NCI-H1436 treated with DMSO at 0.1 percent for 48 hours (cell line): Measurements from ENCODE around the gene GSG1L.

Source experiments
- DNase-seq: peaks from one replicate; lab custom pipeline; 2025; lab: John Stamatoyannopoulos, UW

Gene GSG1L

DNA sequence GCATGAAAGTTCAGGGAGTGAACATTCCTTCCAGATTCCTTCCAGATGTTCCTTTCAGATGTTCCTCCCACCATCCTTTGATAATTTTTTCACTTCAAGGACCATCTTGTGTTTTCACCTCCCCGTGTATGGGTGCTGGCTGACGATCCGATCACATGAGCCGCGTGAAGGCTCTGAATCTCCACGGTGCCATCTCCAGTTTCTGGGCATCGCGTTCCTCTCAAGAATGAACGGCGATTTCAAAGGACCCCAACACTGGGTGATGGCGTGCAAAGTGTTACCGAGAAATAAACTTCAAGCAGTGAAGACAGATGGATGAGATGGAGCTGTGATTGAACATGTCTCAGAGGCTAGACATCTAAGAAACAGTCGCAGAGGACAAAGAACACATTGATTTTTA lies 245.3 kb downstream of the GSG1L start:
- no peak for DNase-seq

DNA sequence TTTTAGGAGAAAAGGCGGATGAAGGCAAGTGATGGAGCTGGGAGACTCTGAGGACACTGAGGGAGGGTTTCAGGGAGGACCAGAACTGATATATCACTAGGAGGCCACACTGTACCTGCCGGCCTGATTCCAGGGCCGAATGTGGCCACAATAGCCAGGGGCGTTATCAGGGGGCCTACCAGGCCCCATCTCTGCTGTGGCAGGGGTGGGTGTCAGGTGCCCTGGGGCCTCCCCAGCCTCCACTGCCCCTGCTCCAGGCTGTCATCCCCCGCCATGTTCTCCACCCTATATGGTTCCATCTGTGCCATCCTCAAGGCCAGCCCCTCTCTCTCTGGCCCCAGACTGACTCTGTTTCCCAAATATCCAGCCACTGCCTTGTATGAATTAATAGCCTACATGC lies 246.5 kb downstream of the GSG1L start:
- DNase-seq: no peak

DNA sequence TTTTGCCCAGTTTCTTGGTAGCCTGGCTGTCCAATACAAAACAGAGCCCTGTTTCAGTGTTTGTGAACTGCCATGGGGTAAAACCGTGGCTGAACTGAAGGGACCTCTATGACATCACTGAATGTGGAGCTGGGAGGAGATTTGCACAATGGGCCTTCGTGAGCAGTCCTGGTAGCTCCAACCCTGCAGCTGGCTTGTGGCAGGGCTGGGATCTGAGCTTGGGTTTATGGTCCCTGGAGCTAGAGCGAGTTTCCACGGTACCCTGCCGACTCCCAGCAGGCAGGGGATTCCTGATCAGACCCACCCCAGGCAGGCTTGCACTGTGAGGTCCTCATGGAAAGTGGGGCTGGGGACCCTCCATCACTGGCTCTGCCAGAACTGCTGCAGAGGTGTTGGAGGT lies 247.0 kb downstream of the GSG1L start:
- DNase-seq: no peak

DNA sequence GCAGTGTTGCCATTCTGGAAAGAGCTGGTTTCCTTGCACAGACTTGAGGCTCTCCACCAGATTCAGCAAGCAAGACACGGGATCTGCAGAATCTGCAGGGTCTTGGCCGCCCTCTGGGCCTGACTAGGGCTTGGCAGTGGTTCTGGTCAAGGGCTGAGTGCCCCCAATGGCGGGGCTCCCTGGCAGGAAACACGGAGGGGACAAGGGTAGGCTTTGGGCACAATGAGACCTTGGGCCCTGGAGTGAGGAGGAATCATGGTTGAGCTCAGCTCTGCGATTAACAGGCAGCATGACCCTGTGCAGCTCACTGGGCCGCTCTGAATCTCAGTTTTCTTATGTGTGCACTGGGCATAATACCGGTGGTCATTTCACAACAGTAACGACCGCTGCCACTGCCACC lies 249.9 kb downstream of the GSG1L start:
- no peak for DNase-seq

DNA sequence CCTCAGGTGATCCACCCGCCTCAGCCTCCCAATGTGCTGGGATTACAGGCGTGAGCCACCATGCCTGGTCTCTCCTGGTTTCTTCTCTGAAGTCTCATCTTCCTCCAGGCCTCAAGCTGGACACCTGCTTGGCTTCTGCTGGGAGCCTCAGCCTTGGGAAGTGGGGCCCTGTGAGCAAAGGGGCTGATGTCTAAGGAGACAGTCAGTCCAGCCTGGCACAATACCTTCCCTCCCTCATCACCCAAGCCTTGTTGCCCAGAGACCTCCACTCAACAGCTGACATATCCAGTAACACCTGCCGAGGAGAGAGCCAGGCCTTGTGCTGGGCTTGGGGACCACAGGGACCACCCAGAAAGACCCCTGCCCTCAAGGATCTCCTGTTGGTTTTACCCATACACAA lies 251.6 kb downstream of the GSG1L start:
- DNase-seq: no peak

DNA sequence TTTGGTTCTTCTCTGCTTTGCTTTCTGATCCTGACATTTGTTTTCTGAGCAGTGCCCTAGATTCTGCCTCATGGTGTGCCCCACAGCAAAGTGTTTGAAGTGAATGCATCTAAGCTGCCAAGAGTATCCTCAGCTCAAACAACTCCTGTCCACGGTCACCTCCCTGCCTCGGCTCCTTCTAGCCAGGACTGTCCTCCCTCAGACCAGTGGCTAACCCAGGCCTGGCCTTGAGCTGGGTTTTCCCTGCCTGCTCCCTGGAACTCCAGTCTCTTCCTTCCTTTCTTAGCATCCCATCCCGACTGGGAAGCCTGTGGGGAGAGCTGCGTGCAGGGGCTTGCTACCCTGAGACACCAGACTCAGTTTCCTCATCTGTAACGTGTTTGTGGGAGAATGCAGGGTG lies 256.5 kb downstream of the GSG1L start:
- DNase-seq: no peak

DNA sequence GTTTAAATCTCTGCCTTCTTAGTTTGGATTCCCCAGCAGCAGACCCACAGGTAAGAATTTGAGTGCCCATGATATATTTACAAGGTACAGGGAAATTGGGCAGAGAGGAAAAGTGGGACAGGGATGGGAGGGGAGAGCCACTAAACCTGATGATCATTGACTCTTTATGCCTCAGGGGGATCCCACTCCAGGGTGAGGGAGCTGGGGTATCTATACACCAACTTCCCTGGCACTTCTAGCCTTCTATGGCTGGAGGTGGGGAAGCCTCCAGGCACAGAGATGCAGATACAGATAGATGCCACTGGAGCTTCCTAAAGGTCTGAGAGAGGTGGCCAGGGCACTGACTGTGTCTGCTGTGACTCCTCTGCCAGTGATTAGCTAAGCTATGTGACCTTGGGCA lies 257.1 kb downstream of the GSG1L start:
- no peak for DNase-seq

DNA sequence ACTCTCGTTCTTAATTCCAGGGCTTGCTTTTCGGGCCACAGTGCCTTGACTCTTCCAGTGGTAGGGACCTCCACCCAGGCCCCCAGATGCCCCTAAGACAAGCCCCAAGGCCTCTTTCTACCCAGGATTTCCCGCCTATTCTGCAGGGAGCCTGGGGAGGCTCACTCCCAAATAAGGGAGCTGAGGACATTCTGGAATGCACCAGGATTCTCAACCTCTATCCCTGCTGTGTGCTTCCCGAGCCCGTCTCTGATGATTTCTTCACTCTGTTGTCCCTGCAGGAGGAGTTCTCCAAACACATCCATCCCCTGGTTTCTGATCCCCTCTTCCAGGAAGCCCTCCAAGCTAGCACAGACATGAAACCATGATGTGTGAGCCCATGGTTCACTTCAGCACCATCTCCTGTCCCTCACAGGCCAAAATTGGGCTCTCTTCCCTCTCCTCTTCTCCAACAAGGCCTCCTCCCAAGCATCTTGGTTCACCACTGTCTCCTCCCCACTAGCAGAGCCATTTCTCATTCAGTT lies 257.6 kb downstream of the GSG1L start:
- DNase-seq: no peak

DNA sequence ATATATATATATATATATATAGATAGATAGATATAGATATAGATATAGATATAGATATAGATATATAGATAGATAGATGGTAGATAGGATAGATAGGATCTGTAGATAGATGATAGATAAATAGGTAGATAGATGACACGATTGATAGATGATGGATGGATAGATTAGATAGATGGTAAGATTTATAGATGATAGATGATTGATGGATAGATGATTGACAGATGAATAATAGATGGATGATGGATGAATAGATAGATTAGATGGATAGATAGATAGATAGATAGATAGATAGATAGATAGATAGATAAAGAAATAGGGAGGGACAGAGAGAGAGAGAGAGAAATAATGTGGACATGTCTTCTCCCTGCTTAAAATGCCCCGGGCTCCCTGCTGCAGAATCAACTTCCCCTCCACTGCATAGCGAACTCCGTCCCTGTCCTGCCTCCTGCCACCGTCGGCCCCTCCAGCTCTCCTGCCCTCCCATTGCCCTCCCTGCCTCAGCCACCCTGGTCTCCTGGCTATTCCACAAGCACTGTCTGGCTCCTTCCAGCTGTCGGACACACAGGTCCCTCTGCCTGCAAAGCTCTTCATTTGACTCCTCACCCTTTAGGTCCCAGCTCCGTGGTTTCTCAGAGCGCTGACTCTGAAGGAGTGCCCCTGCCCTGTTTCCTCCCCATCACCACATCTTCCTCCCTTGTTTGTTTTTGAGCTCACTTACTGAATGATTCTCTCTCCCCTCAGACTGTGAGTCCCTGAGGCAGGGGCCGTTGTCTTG lies 259.6 kb downstream of the GSG1L start:
- no peak for DNase-seq

DNA sequence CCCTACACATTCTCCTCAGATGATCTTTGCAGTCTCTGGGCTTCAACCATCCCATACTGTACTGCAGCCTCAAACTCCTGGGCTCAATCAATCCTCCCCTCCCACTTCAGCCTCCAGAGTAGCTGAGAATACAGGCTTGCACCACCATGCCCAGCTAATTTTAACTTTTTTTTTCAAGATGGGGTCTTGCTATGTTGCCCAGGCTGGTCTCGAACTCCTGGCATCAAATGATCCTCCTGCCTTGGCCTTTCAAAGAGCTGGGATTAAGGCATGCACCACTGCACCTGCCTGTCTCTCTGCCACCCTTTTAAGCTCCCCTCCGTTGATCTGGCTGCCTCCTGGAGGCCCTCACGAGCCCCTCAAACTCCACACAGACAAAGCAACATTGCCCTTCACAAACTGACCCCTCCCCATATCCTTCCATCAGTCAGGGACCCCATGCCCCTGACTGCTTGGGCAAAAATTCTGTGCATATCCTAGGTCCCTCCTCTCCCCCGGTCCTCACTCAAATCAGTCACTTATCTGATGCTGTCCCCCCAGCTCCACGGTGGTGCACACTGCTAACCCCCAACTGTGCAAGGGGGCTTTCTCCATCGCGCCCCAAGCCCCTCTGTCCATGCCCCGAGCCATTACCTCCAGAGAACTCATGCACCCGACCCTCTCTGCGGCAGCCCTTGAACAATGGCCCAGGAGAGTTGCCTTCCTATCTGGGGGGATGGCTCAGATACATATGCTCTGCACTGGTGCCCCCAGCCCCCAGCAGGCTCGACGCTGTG lies 260.7 kb downstream of the GSG1L start:
- DNase-seq: no peak

DNA sequence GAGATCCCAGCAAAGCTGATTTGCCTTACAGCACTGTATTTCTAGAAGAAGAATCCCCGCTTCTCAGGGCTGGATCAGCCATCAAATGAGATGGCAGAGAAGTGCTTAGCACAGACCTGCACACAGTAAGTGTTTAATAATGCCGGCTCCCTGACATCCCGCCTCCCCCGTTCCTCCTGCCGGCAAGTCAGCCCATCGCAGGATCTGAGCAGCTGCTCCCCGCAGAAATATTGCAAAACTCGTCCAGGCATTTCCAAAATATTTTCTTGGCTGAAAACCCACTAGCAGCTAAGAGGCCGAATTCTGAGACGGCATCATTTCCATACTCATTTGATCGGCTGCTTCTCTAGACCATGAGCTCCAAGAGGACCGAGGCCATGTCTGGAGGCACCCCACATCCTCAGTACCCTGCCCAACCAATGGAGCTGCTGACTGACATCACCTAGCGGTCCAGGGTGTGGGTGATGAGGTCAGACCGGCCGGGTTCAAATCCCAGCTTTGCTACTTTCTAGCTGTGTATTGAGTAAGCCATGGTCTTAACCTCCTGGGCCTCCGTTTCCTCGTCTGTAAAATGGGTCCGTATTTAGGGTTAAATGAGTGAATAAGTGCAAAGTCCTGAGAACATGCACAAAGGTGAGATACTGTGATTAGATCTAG lies 262.1 kb downstream of the GSG1L start:
- no peak for DNase-seq

DNA sequence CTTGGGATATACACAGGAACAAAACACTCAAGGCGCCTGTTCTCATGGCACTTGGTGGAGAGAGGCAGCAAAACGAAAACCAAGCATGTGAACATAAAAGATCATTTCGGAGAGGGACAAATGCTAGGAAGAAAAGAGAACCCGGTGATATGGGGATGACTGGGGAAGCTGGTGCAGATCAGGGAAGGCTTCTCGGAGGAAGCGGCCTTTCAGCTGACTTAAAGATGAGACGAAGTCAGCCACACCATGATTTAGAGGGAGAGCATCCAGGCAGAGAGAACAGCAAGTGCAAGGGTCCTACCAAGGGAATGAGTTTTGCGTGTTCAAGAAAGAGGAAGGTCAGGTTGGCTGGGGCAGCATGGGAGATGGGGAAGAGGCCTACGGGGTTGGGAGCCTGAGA lies 262.7 kb downstream of the GSG1L start:
- DNase-seq: no peak

DNA sequence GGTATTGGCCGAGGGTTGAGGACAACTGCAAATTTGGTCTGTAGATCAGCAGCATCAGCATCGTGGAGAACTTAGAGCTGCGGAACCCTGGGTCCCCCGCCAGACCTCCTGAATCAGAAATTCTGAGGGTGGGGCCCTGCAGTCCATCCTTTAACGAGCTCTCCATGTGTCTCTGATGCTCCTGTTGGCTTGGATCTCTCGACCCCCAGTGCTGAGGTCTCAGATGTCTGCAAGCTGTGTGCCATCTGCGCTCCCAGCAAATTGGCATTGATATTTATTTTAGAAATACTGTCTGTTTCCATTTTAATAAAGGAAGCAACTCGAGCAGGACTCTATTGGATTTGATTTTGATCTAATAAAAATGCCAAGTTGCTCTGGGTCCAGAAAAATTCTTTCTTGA lies 263.6 kb downstream of the GSG1L start:
- no peak for DNase-seq

DNA sequence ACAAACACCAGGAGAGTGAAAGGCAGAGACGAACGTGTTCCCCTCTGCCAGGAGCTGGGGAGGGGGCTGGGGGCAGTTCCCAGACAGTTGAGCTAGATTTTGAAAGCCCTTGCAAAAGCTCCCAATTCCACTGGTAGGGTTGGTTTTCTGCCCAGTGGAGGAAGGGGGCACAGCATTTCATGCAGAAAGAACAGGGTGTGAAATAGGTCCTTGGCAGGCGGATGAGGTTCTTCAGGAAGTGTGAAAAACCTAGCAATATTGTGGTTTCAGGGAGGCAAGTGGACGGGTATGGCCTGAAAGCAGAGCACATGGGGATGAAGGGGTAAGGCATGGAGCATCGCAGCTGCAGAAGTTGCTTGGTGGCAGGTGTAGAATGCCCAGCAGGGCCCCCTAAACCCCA lies 265.3 kb downstream of the GSG1L start:
- no peak for DNase-seq

DNA sequence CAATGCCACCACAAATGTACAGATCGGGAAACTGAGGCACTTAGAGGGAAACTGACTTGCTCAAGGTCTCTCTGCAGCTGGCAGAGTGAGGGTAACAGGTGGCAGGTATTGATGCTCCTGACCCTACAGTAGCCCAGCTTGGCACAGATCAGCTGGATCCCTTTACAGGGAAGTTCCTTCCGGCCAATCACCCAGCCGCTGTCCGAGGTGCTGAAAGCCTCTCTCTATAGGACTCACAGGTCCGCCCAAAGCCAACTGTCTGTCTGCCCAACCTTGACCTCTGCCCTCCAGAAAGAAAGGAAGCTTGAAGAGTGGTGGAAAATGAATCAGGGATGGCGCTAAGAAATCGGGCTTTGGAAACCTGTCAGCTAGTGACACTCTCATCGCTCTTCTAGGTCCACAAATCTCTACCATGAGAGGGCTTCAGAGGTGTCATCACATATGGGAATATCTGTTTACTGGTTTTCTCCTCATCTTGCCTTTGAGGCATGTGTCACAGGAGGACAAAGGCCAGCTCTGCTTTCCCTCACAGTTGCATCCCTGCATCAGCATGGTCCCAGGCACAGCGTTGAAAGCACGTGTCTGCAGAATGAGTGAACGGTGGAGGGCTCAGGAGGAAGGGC lies 267.4 kb downstream of the GSG1L start:
- no peak for DNase-seq

DNA sequence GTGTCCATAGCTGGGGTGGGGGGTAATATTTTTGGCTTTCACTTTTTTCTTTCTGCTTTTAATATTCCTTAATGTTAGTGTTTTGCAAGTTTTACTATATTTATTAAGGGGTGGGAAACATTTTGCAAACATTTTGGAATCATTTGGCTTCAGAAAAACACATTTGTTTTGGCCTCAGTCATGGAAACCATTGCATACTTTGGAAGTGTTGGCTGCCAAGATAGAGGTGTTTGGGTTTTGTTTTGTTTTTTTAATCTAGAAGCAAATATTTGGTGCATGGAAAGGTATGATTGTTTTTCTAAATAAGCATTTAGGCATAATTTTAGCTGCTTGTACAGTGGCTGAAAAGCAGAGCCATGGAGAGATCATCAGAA lies 270.3 kb downstream of the GSG1L start:
- no peak for DNase-seq

DNA sequence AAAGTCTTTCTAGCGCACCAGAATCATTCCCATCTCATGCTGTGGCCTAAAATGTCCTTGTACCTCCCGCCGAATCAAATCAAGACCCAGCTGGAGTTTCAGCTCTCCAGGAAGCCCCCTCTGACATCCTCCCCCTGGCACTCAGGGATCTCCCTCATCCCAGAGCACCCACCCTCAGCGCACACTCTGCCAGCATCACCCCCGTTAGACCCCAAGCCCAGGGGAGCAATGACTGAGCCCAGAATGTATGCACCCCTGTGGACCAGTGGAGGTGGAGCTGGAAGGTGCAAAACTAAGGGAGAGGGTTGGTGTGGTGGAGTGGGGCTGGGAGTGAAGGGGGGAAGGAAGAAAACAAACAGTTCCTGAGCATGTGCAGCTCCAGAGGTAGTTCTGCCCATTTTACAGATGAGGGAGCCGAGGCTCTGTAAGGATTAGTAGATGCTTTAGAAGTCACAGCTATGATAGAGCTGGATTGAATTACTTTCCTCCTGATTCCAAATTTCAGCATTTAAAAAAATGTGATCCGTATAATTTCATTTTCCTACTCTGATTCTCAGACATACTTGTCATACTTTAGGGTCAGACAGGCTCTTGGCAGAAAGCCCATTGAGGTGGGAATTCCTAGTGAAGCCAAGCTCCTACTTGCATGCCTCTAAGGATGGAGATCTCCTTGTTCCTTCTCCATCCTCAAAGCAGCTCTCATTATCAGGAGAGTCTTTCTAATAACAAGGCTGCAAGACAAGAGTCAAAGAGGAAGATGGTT lies 270.8 kb downstream of the GSG1L start:
- no peak for DNase-seq

DNA sequence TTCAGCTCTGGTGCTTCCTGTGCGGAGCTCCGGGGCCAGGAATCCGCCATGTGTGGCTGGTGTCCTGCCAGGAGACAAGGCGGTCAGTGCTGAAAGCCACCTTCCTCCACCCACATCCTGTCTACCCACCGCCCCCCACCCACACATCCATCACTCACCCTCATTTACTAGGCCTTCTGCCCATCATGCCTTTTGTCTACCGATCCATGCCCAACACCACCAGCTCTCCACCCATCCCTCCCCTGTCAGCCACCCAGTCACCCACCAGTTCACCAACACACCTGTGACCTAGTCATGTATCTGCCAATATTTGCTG lies 272.2 kb downstream of the GSG1L start:
- no peak for DNase-seq

DNA sequence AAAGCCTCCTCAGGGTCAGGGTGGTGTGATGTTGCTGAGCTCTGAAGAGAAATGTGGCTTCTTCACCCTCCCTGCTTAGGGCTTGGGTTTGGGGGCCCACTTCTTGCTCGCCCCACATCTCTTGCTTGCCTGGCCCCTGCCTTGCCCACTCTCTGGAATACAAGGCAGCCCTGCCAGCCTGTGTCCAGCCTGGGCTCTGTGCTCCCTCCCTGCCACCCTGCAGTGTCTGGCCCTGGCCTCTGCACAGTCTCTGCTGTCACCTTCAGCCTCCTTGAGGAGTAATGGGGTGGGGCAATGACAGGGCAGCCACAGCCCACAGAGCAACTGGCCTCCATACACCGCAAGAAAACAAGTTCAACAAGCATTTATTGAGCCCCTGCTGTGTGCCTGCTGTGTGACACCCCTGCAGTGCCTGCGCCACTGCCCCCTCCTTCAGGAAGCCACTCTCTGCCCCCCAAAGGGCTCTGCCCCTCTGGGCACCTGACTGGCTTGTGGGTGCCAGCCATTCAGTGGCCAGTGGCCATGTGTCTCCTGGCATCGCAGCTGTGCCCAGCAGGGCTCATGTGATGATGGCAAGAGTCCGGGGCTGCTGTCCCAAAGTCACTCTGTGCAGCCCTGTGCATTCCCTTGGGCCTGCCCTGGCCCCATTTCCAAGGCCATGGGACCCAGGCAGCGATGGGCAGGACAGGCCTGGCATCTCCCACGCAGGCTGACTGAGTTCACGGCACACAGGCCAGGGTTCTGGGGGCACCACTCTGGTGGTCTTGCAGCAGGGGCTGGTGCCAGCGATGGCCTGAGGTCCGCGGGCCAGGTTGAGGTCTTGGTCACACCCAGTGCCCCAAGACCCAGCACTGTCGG lies 272.7 kb downstream of the GSG1L start:
- DNase-seq: no peak

DNA sequence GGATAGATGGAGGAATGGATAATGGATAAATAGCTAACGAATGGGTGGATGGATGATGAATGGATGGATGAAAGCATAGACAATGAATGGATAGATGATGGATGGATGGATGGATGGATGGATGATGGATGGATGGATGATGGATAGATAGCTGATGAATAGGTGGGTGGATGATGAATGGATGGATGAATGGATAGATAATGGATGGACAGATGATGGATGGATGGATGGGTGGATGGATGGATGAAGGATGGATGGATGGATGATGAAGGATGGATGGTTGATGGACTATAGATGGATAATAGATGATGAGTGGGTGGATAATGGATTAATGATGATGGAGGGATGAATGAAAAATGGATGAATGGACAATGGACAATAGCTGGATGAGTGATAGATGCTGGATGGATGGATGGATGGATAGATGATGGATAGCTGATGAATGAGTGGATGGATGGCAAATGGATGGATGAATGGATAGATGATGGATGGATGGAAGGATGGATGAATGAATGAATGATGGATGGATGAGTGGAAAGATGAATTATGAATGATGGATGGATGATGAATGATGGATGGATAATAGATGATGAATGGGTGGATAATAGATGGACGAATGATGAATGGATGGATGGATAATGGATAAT lies 273.8 kb downstream of the GSG1L start:
- no peak for DNase-seq
